Progenitor cell of endocrine pancreas (in vitro differentiated cells): ENCODE data around the gene KIAA0232. TPM values are rescaled to one million over a fixed set of nuclear protein-coding genes. Genes with fewer than 3 reads are reported as not detected.

Source experiments
- DNase-seq: peaks from one replicate; pipeline ENCODE4 v3.0.0; 2021; ENCODE audit warnings: low spot score; ENCODE audit not compliant: unreplicated experiment
- H3K27ac Mint-ChIP-seq: 2 replicates; pipeline ENCODE4 v1.8.0; 2021; ENCODE audit warnings: mild to moderate bottlenecking, moderate library complexity, mixed read lengths
- H3K27me3 Mint-ChIP-seq: 2 replicates; pipeline ENCODE4 v1.8.0; 2021; ENCODE audit warnings: mixed read lengths
- H3K36me3 Mint-ChIP-seq: 2 replicates; pipeline ENCODE4 v1.8.0; 2022; ENCODE audit warnings: mixed read lengths; ENCODE audit not compliant: insufficient read depth
- H3K4me1 Mint-ChIP-seq: 2 replicates; pipeline ENCODE4 v1.8.0; 2021; ENCODE audit warnings: low read depth, mixed read lengths
- H3K4me3 Mint-ChIP-seq: 2 replicates; pipeline ENCODE4 v1.8.0; 2021; ENCODE audit warnings: low read depth, mild to moderate bottlenecking, moderate library complexity, mixed read lengths
- H3K9me3 Mint-ChIP-seq: 2 replicates; pipeline ENCODE4 v1.8.0; 2021; ENCODE audit warnings: low read depth, mixed read lengths
- total RNA-seq: library from RNA; stranded (reverse); gene quantifications from 2 replicates; pipeline ENCODE4 v1.2.1, GENCODE V29; 2021
- TF ChIP-seq, protein P1 (sequence below): fragments of 200-600 bp; sonication (generic); IDR thresholded peaks from one replicate; pipeline ENCODE4 v1.5.0; 2021; ENCODE audit warnings: antibody characterized with exemption, mild to moderate bottlenecking; ENCODE audit not compliant: unreplicated experiment

The KIAA0232 gene
- total RNA-seq, 1 donor from 2014 or later = 52.8 TPM

- H3K9me3 Mint-ChIP-seq = no peaks in the 10 kb centered on the region
- TF ChIP-seq, protein P1, sequence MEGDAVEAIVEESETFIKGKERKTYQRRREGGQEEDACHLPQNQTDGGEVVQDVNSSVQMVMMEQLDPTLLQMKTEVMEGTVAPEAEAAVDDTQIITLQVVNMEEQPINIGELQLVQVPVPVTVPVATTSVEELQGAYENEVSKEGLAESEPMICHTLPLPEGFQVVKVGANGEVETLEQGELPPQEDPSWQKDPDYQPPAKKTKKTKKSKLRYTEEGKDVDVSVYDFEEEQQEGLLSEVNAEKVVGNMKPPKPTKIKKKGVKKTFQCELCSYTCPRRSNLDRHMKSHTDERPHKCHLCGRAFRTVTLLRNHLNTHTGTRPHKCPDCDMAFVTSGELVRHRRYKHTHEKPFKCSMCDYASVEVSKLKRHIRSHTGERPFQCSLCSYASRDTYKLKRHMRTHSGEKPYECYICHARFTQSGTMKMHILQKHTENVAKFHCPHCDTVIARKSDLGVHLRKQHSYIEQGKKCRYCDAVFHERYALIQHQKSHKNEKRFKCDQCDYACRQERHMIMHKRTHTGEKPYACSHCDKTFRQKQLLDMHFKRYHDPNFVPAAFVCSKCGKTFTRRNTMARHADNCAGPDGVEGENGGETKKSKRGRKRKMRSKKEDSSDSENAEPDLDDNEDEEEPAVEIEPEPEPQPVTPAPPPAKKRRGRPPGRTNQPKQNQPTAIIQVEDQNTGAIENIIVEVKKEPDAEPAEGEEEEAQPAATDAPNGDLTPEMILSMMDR = no peak
- H3K4me1 Mint-ChIP-seq = peaks cover 18% of the 10 kb centered on the region
- H3K4me3 Mint-ChIP-seq = no peak overlapping the region
- peaks cover 36% of the 10 kb centered on the region for H3K36me3 Mint-ChIP-seq
- H3K27me3 Mint-ChIP-seq = no peaks in the 10 kb centered on the region
- H3K27ac Mint-ChIP-seq = peak overlapping the region; percentile 77
- DNase-seq = no peak
Observed at GRCh38 chr4:6840062-6840976, 57.8 kb downstream of the KIAA0232 start.

GRCh38 chr4:6845027-6845426, 62.5 kb downstream of the KIAA0232 start:
- Mint-ChIP-seq H3K27me3 (no peaks in the 10 kb centered on the region), H3K4me1 (peaks cover 6% of the 10 kb centered on the region), H3K27ac (no peak overlapping the region), H3K36me3 (peaks cover 24% of the 10 kb centered on the region), H3K9me3 (no peaks in the 10 kb centered on the region), H3K4me3 (no peak overlapping the region)
- TF ChIP-seq, protein P1 = no peak
- DNase-seq = no peak

GRCh38 chr4:6845574-6845973, 63.0 kb downstream of the KIAA0232 start:
- Mint-ChIP-seq H3K4me1 (peaks cover under 1% of the 10 kb centered on the region), H3K27me3 (no peaks in the 10 kb centered on the region), H3K9me3 (no peaks in the 10 kb centered on the region), H3K27ac (peak overlapping the region; percentile 6), H3K4me3 (no peak overlapping the region), H3K36me3 (peaks cover 26% of the 10 kb centered on the region)
- TF ChIP-seq, protein P1 = no peak
- DNase-seq = no peak

DNA sequence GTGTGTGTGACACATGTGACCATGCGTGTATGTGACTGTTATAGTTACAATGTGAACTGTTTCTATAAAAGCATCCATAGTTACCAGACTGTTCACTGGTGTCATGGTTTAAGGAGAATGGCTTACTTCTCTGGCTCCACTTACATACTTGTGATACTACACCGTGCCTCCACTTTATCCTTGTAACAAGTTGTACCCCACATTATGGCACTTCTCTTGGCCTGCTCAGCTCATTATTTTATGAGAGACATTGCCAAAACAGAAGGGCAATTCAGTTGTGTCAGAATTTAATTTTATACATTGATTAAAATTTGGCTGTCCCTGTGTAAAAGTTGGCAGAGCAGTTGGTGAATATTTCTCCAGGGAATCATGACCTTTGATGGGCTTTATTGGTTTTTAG, 64.7 kb downstream of the KIAA0232 start:
- DNase-seq = no peak
- H3K9me3 Mint-ChIP-seq = no peaks in the 10 kb centered on the region
- no peaks in the 10 kb centered on the region for H3K4me1 Mint-ChIP-seq
- peaks cover 33% of the 10 kb centered on the region for H3K36me3 Mint-ChIP-seq
- TF ChIP-seq, protein P1 = no peak
- no peak overlapping the region for H3K27ac Mint-ChIP-seq
- H3K27me3 Mint-ChIP-seq = no peaks in the 10 kb centered on the region
- no peak overlapping the region for H3K4me3 Mint-ChIP-seq

GRCh38 chr4:6848717-6849305, 66.3 kb downstream of the KIAA0232 start:
- TF ChIP-seq, protein P1 = no peak
- DNase-seq = no peak
- no peaks in the 10 kb centered on the region for H3K9me3 Mint-ChIP-seq
- peaks cover 38% of the 10 kb centered on the region for H3K36me3 Mint-ChIP-seq
- H3K4me1 Mint-ChIP-seq = no peaks in the 10 kb centered on the region
- H3K27ac Mint-ChIP-seq = no peak overlapping the region
- no peaks in the 10 kb centered on the region for H3K27me3 Mint-ChIP-seq
- no peak overlapping the region for H3K4me3 Mint-ChIP-seq
